Testis (tissue), 3 donors: ENCODE measurements around the gene IFT57. TPM values are rescaled to one million over a fixed set of nuclear protein-coding genes. Genes with fewer than 3 reads are reported as not detected.

Experiments used
- DNase-seq: peaks from one replicate; pipeline ENCODE4 v3.0.0-alpha.2; 2019
- H3K27ac ChIP-seq, 2 donors: fragments of 200-600 bp; sonication (generic); one replicate each; pipeline ENCODE4 v1.5.1; 2019
- H3K27me3 ChIP-seq: fragments of 200-600 bp; sonication (generic); one replicate; pipeline ENCODE4 v1.5.1; 2019
- H3K36me3 ChIP-seq: fragments of 200-600 bp; sonication (generic); one replicate; pipeline ENCODE4 v1.5.1; 2017; ENCODE audit warnings: low read depth; ENCODE audit errors: missing control alignments
- H3K4me1 ChIP-seq: fragments of 200-600 bp; sonication (generic); one replicate; pipeline ENCODE4 v1.5.1; 2019
- H3K4me3 ChIP-seq, 2 donors: fragments of 200-600 bp; sonication (generic); one replicate each; pipeline ENCODE4 v1.5.1; 2017 to 2019
- H3K9me3 ChIP-seq: fragments of 200-600 bp; sonication (generic); one replicate; pipeline ENCODE4 v1.5.1; 2017
- CTCF ChIP-seq, 3 experiments: fragments of 450-650 bp in 2 of 3; fragments of 200-600 bp in 1 of 3; sonication (generic) in 1 of 3; IDR thresholded peaks; one replicate each; pipeline ENCODE4 v1.5.1; 2016 to 2019; ENCODE audit warnings: antibody characterized with exemption in 3 of 3, mild to moderate bottlenecking in 2 of 3, moderate library complexity in 1 of 3
- POLR2A ChIP-seq: fragments of 450-650 bp; IDR thresholded peaks from one replicate; pipeline ENCODE4 v1.6.1; 2017; ENCODE audit warnings: antibody characterized with exemption, mild to moderate bottlenecking, moderate library complexity
- WGBS, 2 donors: methylation state at CpG; one replicate each; pipeline ENCODE4 v1.1.5; 2018; 5-methylcytosine and 5-hydroxymethylcytosine counted together
- intact Hi-C: fragments of 100-400 bp; cut with DNase I; formaldehyde crosslinking; loops from one replicate; pipeline ENCODE4 v1.15.1; 2023; ENCODE audit warnings: low total_unique reads
- polyA plus RNA-seq: library from polyadenylated mRNA; stranded (reverse); fragments of 350-450 nt; fragmentation: Illumina TruSeq; extraction: RNeasy Lipid Tissue Mini Kit (QIAGEN cat#74804); gene quantifications from one replicate; pipeline ENCODE4 v1.2.3, GENCODE V29; 2014; ENCODE audit warnings: low read depth, low replicate concordance; ENCODE audit not compliant: insufficient read depth
- total RNA-seq, 2 donors: library from RNA; depleted of rRNA; stranded (reverse); fragments of >200 nt; gene quantifications; one replicate each; pipeline ENCODE4 v1.2.3, GENCODE V29; 2016

IFT57 gene
- total and polyA plus RNA-seq, 3 donors from 2014 or later, result 112 to 211 (median 185) TPM

GRCh38 chr3:108180194-108180593 is 42.0 kb downstream of the IFT57 start:
- Histone ChIP-seq H3K36me3 (no peaks in the 10 kb centered on the region), H3K27ac (no peak overlapping the region), H3K27me3 (no peaks in the 10 kb centered on the region), H3K4me1 (no peaks in the 10 kb centered on the region), H3K4me3 (no peak overlapping the region), H3K9me3 (no peaks in the 10 kb centered on the region)
- TF ChIP-seq CTCF (IDR thresholded peaks at IDR 0.05), result no peak
- no peak for TF ChIP-seq POLR2A
- intact Hi-C loops, result no loop called here
- 48 to 49% methylated on average over 1 of the region's 1 CpG for WGBS, 2 donors
- no peak for DNase-seq

GRCh38 chr3:108178676-108179075 is 43.5 kb downstream of the IFT57 start:
- DNase-seq, result no peak
- TF ChIP-seq CTCF (IDR thresholded peaks at IDR 0.05), result no peak
- no peak for TF ChIP-seq POLR2A
- H3K36me3 ChIP-seq, result no peaks in the 10 kb centered on the region
- no peaks in the 10 kb centered on the region for H3K27me3 ChIP-seq
- H3K9me3 ChIP-seq, result no peaks in the 10 kb centered on the region
- no peaks in the 10 kb centered on the region for H3K4me1 ChIP-seq
- H3K27ac ChIP-seq, result no peak overlapping the region
- no peak overlapping the region for H3K4me3 ChIP-seq
- intact Hi-C loops, result no loop called here
- WGBS, 2 donors, result 92 to 93% methylated on average over 1 of the region's 1 CpG

- H3K27me3 ChIP-seq, result no peaks in the 10 kb centered on the region
- H3K36me3 ChIP-seq, result no peaks in the 10 kb centered on the region
- no peak overlapping the region for H3K27ac ChIP-seq
- H3K9me3 ChIP-seq, result no peaks in the 10 kb centered on the region
- H3K4me1 ChIP-seq, result no peaks in the 10 kb centered on the region
- DNase-seq, result no peak
- intact Hi-C loops, result no loop called here
- no peak overlapping the region for H3K4me3 ChIP-seq
- 90 to 94% methylated on average over 2 of the region's 2 CpGs for WGBS, 2 donors
- TF ChIP-seq POLR2A (no peak), CTCF (IDR thresholded peaks at IDR 0.05) (no peak)
Measured at GRCh38 chr3:108177536-108177935, 44.7 kb downstream of the IFT57 start.

GRCh38 chr3:108175352-108175751 is 46.9 kb downstream of the IFT57 start:
- Histone ChIP-seq H3K4me3 (no peak overlapping the region), H3K27ac (no peak overlapping the region), H3K9me3 (no peaks in the 10 kb centered on the region), H3K4me1 (no peaks in the 10 kb centered on the region), H3K36me3 (no peaks in the 10 kb centered on the region), H3K27me3 (no peaks in the 10 kb centered on the region)
- no peak for DNase-seq
- 95 to 100% methylated on average over 1 of the region's 1 CpG for WGBS, 2 donors
- TF ChIP-seq CTCF (IDR thresholded peaks at IDR 0.05) (no peak), POLR2A (no peak)
- intact Hi-C loops, result no loop called here

- Histone ChIP-seq H3K36me3 (no peaks in the 10 kb centered on the region), H3K9me3 (no peaks in the 10 kb centered on the region), H3K4me3 (no peak overlapping the region), H3K27ac (no peak overlapping the region), H3K4me1 (no peaks in the 10 kb centered on the region), H3K27me3 (no peaks in the 10 kb centered on the region)
- 89% methylated on average over 2 of the region's 2 CpGs for WGBS, 2 donors
- DNase-seq, result no peak
- TF ChIP-seq CTCF (IDR thresholded peaks at IDR 0.05), result no peak
- TF ChIP-seq POLR2A, result no peak
- intact Hi-C loops, result no loop called here
Measured at GRCh38 chr3:108171106-108171505, 51.1 kb downstream of the IFT57 start.
